GM21367 (cell line): Measurements from ENCODE around the gene SNX3.
A peak's percentile ranks its signal among the peaks of the same experiment; 100 is the strongest.
"Not testable (repeated sequence)": the region's sequence is repeated elsewhere in the genome, so short reads cannot be mapped to it uniquely, and the experiment has no call there.

ENCODE experiments used
- ATAC-seq: cut with Tn5 transposase; IDR thresholded peaks from one replicate; pipeline ENCODE4 v1.9.1; 2021; ENCODE audit not compliant: unreplicated experiment

SNX3 gene

DNA sequence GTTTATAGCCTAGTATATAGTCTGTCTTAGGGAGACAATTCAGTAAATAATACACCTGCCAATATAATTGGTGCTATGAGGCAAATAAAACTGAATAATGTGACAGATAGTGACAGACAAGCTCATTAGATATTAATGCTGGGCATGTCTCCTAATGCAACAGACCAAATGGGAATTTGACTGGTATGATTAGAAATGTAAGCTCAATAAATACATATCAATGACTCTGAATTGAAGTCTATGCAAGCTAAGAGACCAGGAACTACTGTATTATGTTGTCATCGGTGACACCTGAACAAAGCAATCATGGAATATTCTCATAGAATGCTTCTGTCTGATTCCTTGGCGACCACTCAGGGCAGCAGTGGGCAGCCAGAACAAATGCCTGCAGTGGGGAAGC is 2.5 kb upstream of the SNX3 start:
- no peak for ATAC-seq

- peak; percentile 6 for ATAC-seq
Measured at GRCh38 chr6:108260126-108260808, 573 bp downstream of the SNX3 start.

- ATAC-seq, result no peak
Measured at GRCh38 chr6:108254433-108255410, 6.1 kb downstream of the SNX3 start.

GRCh38 chr6:108253241-108253640 is 7.6 kb downstream of the SNX3 start:
- ATAC-seq, result no peak

GRCh38 chr6:108252055-108252454 is 8.8 kb downstream of the SNX3 start:
- no peak for ATAC-seq

GRCh38 chr6:108251252-108251651 is 9.6 kb downstream of the SNX3 start:
- ATAC-seq, result no peak

GRCh38 chr6:108250240-108250866 is 10.5 kb downstream of the SNX3 start:
- no peak for ATAC-seq

- ATAC-seq, result no peak
Measured at GRCh38 chr6:108247965-108248536, 12.8 kb downstream of the SNX3 start.

DNA sequence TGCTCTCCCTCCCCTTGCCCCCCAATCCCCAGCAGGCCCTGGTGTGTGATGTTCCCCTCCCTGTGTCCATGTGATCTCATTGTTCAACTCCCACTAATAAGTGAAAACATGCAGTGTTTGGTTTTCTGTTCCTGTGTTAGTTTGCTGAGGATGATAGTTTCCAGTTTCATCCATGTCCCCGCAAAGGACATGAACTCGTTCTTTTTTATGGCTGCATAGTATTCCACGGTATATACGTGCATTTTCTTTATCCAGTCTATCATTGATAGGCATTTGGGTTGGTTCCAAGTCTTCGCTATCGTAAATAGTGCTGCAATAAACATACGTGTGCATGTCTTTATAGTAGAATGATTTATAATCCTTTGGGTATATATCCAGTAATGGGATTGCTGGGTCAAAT is 15.7 kb downstream of the SNX3 start:
- not testable (repeated sequence) for ATAC-seq

- no peak for ATAC-seq
Measured at GRCh38 chr6:108243836-108244235, 17.0 kb downstream of the SNX3 start.

DNA sequence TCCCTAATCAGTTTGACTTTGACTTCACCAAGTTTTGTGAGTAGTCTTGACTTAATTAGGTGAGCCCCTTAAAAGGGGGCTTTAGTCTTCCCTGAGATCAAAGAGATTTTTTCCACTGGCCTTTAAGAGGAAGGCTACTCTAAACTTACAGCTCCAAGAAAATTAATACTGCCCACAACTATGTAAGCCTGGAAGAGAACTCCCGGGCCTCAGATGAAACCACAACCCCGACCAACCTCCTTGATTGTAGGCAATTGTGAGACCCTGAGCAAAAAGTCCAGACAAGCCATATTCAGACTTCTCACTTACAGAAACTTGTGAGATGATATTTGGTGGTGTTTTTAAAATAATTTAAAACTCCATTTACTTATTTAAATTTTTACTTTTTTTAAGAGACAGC is 18.1 kb downstream of the SNX3 start:
- ATAC-seq, result no peak

DNA sequence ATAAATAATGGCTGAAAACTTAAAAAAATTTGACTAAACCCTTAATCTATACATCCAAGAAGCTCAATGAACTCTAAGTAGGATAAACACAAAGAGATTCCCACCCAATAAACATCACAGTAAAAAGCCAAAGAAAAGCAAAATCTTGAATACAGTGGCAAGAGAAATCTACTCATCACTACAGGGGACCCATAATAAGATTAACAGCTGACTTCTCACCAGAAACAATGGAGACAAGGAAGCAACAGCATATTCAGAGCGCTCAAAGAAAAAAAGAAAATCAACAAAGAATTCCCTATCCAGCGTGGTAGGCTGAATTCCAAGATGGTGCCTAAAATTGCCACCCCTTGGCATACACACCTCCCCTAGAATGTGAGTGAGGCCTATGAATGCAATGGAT is 18.6 kb downstream of the SNX3 start:
- no peak for ATAC-seq

GRCh38 chr6:108238322-108238721 is 22.5 kb downstream of the SNX3 start:
- ATAC-seq, result no peak

- no peak for ATAC-seq
Measured at GRCh38 chr6:108236791-108237190, 24.0 kb downstream of the SNX3 start.

DNA sequence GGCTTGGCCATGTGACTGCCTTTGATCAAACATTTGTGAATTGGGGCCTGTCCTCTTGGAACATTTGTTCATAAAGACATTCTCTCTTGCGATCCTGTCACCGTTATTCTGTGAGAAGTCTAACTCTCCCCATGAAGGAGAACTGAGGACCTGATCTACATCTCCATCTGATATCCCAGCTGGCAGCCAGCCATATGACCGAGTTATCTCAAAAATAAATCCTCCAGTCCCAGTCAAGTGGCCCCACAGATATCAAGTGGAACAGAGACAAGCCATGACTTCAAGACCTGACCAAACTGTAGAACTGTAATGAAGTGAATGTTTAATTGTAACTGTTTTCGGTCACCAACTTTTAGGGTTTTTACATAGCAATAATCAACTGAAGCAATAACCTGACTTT is 25.7 kb downstream of the SNX3 start:
- no peak for ATAC-seq

GRCh38 chr6:108228416-108228815 is 32.4 kb downstream of the SNX3 start:
- no peak for ATAC-seq

GRCh38 chr6:108227290-108227689 is 33.5 kb downstream of the SNX3 start:
- no peak for ATAC-seq

- no peak for ATAC-seq
Measured at GRCh38 chr6:108222504-108222903, 38.3 kb downstream of the SNX3 start.

- ATAC-seq, result no peak
Measured at GRCh38 chr6:108222064-108222463, 38.8 kb downstream of the SNX3 start.

DNA sequence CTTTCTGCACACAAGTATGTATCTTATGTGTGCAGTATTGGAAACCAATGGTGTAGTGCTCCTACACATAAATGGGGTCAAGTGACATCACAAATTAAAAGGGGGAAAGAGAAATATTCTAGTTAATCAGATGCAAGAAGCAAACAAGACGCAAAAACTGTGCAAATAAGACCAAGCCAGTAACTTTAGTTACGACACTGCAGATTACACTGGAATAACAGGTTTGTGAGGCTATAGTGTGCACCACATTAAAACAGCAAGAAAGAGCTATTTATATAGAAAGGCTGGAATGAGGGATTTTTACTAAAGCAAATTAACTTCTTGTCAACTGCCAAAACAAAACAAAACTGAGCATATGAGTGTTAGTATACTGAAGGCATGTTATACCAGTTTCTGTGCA is 49.2 kb downstream of the SNX3 start:
- ATAC-seq, result no peak

- no peak for ATAC-seq
Measured at GRCh38 chr6:108210556-108210955, 50.3 kb downstream of the SNX3 start.
